ENCODE results near the gene SLC22A25. TPM values are rescaled to one million over a fixed set of nuclear protein-coding genes. Genes with fewer than 3 reads are reported as not detected.
A peak's percentile ranks its signal among the peaks of the same experiment; 100 is the strongest.
"Not testable (repeated sequence)": the region's sequence is repeated elsewhere in the genome, so short reads cannot be mapped to it uniquely, and the experiment has no call there.

The SLC22A25 gene
- total RNA-seq, 2 experiments from 2014 or later = not detected

DNA sequence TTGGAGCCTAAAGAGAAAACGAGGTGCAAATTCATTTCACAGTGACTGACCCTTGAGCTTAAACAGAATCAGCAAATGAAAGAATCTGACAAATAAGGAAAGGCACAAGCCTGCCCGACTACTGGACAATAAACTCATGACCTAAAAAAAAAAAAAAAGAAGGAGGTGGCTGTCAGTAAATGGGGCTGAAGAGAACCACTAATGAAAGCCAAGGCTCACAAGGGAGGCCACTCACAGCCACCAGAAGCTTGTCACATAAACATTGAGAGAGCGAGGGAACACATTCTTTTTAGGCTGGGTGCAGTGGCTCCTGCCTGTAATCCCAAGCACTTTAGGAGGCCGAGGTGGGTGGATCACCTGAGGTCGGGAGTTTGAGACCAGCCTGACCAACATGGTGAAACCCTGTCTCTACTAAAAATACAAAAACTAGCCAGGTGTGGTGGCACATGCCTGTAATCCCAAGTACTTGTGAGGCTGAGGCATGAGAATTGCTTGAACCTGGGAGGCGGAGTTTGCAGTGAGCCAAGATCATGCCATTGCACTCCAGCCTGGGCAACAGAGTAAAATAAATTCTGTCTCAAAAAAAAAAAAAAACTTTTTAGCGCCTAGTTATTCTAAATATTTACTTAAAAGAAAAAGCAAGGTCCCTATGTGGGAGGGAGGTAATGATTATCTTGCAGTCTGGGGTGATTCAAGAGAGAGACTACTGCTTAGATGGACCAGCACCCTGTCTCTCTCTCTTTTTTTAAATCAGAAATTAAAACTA is 4.0 kb upstream of the SLC22A25 start:
- H3K27ac Mint-ChIP-seq; ATAC-seq; H3K4me1 Mint-ChIP-seq; H3K36me3 Mint-ChIP-seq (ENCODE audit: low read depth); intact Hi-C loops (cut with DNase I, micrococcal nuclease); H3K4me3 Mint-ChIP-seq; H3K9me3 Mint-ChIP-seq (ENCODE audit: low read depth); DNase-seq; POLR2A ChIA-PET: not testable (repeated sequence)
- CTCF ChIA-PET = interaction anchor here (0.7 kb wide), 1 partner anchor 329 kb away, joined by 3 read pairs; no protein-coding TSS in a partner anchor
- peaks cover 17% of the 10 kb centered on the region for H3K27me3 Mint-ChIP-seq

GRCh38 chr11:63246045-63246444 is 2.6 kb upstream of the SLC22A25 start:
- ChIA-PET POLR2A (no interaction called here), CTCF (no interaction called here)
- no peaks in the 10 kb centered on the region for H3K9me3 Mint-ChIP-seq (ENCODE audit: low read depth)
- no peaks in the 10 kb centered on the region for H3K36me3 Mint-ChIP-seq (ENCODE audit: low read depth)
- peaks cover 17% of the 10 kb centered on the region for H3K27me3 Mint-ChIP-seq
- intact Hi-C loops (cut with DNase I, micrococcal nuclease) = no loop called here
- H3K4me3 Mint-ChIP-seq = no peak overlapping the region
- no peak for ATAC-seq
- H3K4me1 Mint-ChIP-seq = peaks cover 15% of the 10 kb centered on the region
- H3K27ac Mint-ChIP-seq = no peak overlapping the region
- no peak for DNase-seq

DNA sequence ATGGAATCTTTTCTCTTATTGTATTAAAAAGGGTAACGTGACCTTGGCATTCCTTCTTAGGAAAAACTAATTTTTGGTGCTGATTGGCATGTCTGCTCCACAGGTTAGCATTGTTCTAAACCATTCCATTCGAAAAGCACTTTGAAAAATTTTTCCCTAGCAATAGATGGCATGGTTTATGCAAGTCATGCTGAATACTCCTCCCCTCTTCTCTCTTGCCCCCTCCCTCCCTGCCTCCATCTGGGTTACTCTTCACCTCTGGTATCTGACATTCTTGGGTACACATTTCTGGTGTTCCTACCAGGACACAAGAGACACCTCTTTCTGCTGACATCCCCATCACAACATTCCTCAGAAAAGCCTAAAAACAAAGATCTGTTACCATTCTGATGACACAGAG is 1.5 kb upstream of the SLC22A25 start:
- no peak for DNase-seq
- Mint-ChIP-seq H3K27ac (no peak overlapping the region), H3K9me3 (ENCODE audit: low read depth) (no peaks in the 10 kb centered on the region), H3K4me3 (no peak overlapping the region), H3K27me3 (peaks cover 17% of the 10 kb centered on the region), H3K36me3 (ENCODE audit: low read depth) (no peaks in the 10 kb centered on the region), H3K4me1 (peaks cover 15% of the 10 kb centered on the region)
- intact Hi-C loops (cut with DNase I, micrococcal nuclease) = no loop called here
- POLR2A ChIA-PET = no interaction called here
- CTCF ChIA-PET = no interaction called here
- ATAC-seq = no peak

DNA sequence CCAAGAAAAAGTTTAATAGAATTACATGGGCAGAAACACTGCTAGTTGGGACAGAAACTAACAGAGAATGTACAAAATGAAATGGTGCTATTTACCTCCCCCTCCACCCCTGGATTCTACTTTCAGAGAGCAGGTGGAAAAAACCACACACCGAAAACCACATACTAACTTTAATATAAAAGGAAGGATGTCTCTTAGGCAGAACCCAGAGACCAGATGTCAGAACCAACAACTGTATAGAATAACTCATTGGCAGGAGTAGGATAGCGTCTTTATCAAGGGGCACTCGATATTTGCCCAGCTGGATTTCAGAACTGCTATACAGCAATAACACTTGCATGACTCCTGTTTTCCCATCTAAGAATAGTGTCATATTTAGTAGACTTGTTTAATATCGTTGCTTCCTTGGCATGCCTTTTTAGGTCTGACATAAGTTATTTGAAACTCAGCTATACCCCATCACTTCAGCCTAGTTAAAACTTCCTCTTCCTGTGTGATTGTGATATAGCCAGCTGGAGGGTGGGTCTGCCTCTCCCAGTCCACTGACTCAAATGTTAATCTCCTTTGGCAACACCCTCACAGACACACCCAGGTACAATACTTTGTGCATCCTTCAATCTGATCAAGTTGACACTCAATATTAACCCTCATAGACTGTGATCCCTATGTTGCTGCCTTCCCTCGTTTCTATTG is 1.2 kb downstream of the SLC22A25 start:
- Mint-ChIP-seq H3K4me3 (no peak overlapping the region), H3K27ac (no peak overlapping the region), H3K36me3 (ENCODE audit: low read depth) (no peaks in the 10 kb centered on the region), H3K27me3 (peaks cover 12% of the 10 kb centered on the region), H3K9me3 (ENCODE audit: low read depth) (no peaks in the 10 kb centered on the region), H3K4me1 (peaks cover 15% of the 10 kb centered on the region)
- intact Hi-C loops (cut with DNase I, micrococcal nuclease) = no loop called here
- peak; percentile 36 for ATAC-seq
- no peak for DNase-seq
- POLR2A ChIA-PET = no interaction called here
- CTCF ChIA-PET = no interaction called here

DNA sequence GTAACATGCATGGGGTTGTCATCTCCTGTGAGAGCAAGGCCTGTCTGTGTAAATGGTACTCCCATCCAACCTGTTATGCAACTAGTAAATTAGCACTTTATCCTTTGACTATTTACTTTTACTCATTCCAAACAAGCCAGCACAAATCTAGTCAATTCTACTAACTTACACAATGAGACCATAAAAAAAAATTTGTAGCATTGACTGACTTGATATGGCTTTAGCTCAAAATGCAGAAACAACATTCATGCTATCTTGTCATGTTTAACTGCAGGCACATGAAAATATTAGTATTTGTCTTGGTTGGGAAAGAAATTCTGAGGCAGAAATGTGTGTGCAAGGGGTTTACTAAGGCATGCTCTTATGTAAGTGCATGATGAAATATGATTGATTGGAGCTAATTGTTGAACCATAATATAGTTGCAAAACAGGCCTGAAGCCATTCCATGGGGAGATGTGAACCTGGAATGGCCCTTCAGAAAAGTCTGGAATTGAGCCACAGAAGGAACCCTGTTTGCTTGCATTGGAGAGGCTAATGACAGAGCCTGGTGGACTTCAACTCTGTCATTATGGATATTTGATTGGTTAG is 2.5 kb downstream of the SLC22A25 start:
- Mint-ChIP-seq H3K9me3 (ENCODE audit: low read depth) (no peaks in the 10 kb centered on the region), H3K27me3 (peaks cover 9% of the 10 kb centered on the region), H3K4me1 (peaks cover 15% of the 10 kb centered on the region), H3K4me3 (no peak overlapping the region), H3K27ac (no peak overlapping the region), H3K36me3 (ENCODE audit: low read depth) (no peaks in the 10 kb centered on the region)
- ChIA-PET CTCF (no interaction called here), POLR2A (no interaction called here)
- DNase-seq (no peak), ATAC-seq (no peak)
- intact Hi-C loops (cut with DNase I, micrococcal nuclease) = no loop called here

GRCh38 chr11:63240098-63240497 is 3.3 kb downstream of the SLC22A25 start:
- peaks cover 11% of the 10 kb centered on the region for H3K27me3 Mint-ChIP-seq
- no peaks in the 10 kb centered on the region for H3K36me3 Mint-ChIP-seq (ENCODE audit: low read depth)
- H3K4me1 Mint-ChIP-seq = peaks cover 15% of the 10 kb centered on the region
- no peak overlapping the region for H3K27ac Mint-ChIP-seq
- intact Hi-C loops (cut with DNase I, micrococcal nuclease) = no loop called here
- ChIA-PET POLR2A (no interaction called here), CTCF (interaction anchor here (1.0 kb wide), 1 partner anchor 27 kb away, joined by 3 read pairs; no protein-coding TSS in a partner anchor)
- DNase-seq = no peak
- ATAC-seq = no peak
- H3K4me3 Mint-ChIP-seq = no peak overlapping the region
- H3K9me3 Mint-ChIP-seq (ENCODE audit: low read depth) = no peaks in the 10 kb centered on the region

DNA sequence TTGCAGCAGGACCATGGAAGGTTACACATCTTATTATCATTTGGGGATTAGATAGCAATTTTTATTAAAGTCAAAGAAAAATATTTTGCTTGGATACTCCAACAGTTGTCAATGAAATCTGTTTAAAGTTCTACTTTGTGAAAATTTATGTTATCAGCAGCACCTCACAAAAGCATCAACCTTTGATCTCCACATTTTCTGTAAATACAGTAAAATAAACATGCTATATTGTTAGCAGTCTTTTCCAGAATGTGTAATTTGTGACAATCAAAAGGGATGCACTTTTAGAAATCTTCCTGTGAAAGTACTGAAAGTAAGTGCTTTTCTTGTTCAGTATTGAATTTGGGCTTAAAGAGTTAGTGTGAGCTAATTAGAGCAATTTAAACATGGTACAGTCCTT is 4.1 kb downstream of the SLC22A25 start:
- POLR2A ChIA-PET = no interaction called here
- DNase-seq = no peak

DNA sequence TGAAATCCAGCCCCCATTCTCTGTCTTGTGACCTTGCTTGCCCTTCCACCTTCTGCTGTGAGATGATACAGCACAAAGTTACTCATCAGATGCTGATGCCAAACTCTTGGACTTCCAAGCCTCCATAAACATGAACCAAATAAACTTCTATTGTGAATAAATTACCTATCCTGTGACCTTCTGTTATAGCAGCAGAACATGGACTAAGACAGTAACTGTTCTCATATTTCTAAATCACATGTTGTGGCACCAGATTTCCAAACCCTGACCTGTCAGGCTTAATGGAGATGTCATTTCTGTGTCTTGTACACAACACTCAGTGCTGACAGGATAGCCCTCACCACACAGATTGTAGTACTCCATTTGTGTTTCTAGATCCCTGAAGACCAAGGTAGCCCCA is 6.0 kb downstream of the SLC22A25 start:
- H3K27me3 Mint-ChIP-seq = peaks cover 8% of the 10 kb centered on the region
- ATAC-seq (no peak), DNase-seq (no peak)
- intact Hi-C loops (cut with DNase I, micrococcal nuclease) = no loop called here
- H3K9me3 Mint-ChIP-seq (ENCODE audit: low read depth) = no peaks in the 10 kb centered on the region
- ChIA-PET CTCF (no interaction called here), POLR2A (no interaction called here)
- H3K27ac Mint-ChIP-seq = no peak overlapping the region
- H3K4me1 Mint-ChIP-seq = peaks cover 10% of the 10 kb centered on the region
- no peaks in the 10 kb centered on the region for H3K36me3 Mint-ChIP-seq (ENCODE audit: low read depth)
- no peak overlapping the region for H3K4me3 Mint-ChIP-seq

More for the DNA sequence above, 4.1 kb downstream of the SLC22A25 start:
- no peaks in the 10 kb centered on the region for H3K36me3 Mint-ChIP-seq (ENCODE audit: low read depth)
- H3K9me3 Mint-ChIP-seq (ENCODE audit: low read depth) = no peaks in the 10 kb centered on the region
- peaks cover 6% of the 10 kb centered on the region for H3K27me3 Mint-ChIP-seq
- intact Hi-C loops (cut with DNase I, micrococcal nuclease) = no loop called here
- ATAC-seq = no peak
- H3K4me1 Mint-ChIP-seq = peaks cover 15% of the 10 kb centered on the region
- H3K4me3 Mint-ChIP-seq = no peak overlapping the region
- H3K27ac Mint-ChIP-seq = no peak overlapping the region
- CTCF ChIA-PET = no interaction called here

DNA sequence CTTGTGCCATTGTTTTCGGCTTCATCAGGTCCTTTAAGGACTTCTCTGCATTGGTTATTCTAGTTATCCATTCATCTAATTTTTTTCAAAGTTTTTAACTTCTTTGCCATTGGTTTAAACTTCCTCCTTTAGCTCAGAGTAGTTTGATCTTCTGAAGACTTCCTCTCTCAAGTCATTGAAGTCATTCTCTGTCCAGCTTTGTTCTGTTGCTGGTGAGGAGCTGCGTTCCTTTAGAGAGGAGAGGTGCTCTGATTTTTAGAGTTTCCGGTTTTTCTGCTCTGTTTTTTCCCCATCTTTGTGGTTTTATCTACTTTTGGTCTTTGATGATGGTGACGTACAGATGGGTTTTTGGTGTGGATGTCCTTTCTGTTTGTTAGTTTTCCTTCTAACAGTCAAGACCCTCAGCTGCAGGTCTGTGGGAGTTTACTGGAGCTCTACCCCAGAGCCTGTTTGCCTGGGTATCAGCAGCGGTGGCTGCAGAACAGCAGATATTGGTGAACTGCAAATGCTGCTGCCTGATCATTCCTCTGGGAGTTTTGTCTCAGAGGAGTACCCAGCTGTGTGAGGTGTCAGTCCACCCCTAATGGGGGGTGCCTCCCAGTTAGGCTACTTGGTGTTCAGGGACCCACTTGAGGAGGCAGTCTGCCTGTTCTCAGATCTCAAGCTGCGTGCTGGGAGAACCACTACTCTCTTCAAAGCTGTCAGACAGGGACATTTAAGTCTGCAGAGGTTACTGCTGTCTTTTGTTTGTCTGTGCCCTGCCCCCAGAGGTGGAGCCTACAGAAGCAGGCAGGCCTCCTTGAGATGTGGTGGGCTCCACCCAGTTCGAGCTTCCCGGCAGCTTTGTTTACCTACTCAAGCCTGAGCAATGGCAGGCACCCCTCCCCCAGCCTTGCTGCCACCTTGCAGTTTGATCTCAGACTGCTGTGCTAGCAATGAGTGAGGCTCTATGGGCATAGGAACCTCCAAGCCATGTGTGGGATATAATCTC is 7.6 kb downstream of the SLC22A25 start:
- intact Hi-C loops (cut with DNase I, micrococcal nuclease); H3K4me3 Mint-ChIP-seq; H3K4me1 Mint-ChIP-seq; ATAC-seq; DNase-seq; H3K36me3 Mint-ChIP-seq (ENCODE audit: low read depth); H3K9me3 Mint-ChIP-seq (ENCODE audit: low read depth); POLR2A ChIA-PET; H3K27ac Mint-ChIP-seq; CTCF ChIA-PET: not testable (repeated sequence)
- H3K27me3 Mint-ChIP-seq = peaks cover 11% of the 10 kb centered on the region

DNA sequence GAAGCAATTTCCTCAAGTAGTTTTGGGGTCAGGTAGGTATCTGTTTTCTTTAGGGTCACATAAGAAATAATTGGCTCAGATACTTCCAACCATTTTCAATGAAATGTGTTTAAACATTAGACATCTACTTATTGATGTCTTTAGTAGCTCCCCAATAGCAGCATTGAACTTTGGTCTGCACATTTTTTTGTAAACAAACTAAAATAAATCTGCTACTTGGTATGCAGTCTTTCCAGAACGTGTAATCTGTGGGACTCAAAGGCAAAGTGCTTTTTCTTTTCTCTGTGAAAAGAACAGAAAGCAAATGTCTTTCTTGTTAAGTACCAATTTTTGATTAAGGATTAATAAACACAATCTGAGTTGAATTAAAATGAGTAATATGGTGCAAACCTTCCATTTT is 13.6 kb downstream of the SLC22A25 start:
- H3K4me3 Mint-ChIP-seq = no peak overlapping the region
- no peaks in the 10 kb centered on the region for H3K36me3 Mint-ChIP-seq (ENCODE audit: low read depth)
- intact Hi-C loops (cut with DNase I, micrococcal nuclease) = no loop called here
- no peaks in the 10 kb centered on the region for H3K9me3 Mint-ChIP-seq (ENCODE audit: low read depth)
- H3K27ac Mint-ChIP-seq = no peak overlapping the region
- no peaks in the 10 kb centered on the region for H3K4me1 Mint-ChIP-seq
- no peak for ATAC-seq
- peaks cover 12% of the 10 kb centered on the region for H3K27me3 Mint-ChIP-seq
- DNase-seq = no peak
- CTCF ChIA-PET = no interaction called here
- POLR2A ChIA-PET = no interaction called here

DNA sequence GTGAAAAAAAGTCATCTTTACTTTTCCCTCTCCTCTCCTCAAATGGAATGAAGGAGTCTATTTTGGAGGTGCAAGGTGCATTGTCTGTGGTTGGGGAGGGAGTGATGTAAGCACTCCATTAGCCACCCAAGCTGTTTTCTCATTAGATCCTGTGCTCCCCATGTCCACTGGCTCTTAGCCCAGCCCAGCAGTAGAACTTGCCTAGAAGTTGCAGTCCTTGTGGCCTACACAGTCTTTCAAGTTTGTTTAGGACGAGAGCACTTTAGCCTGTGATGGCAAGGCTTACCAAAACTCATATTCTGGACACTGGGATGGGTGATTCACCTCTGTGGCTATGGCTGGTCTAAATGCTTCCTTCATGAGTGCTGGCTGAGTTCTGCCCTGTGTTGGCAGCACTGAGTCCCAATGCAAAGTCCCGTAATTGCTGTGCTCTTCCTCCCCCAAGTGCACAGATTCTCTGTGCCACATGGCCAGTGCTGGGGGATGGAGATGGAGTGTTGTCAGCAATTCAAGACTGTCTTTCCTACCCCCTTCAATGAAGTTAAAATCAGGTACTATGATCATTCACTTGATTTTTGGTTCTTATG is 15.8 kb downstream of the SLC22A25 start:
- POLR2A ChIA-PET = no interaction called here

More for the DNA sequence above, 15.8 kb downstream of the SLC22A25 start:
- Mint-ChIP-seq H3K4me1 (no peaks in the 10 kb centered on the region), H3K4me3 (no peak overlapping the region), H3K27ac (no peak overlapping the region), H3K36me3 (ENCODE audit: low read depth) (no peaks in the 10 kb centered on the region), H3K27me3 (peaks cover 16% of the 10 kb centered on the region), H3K9me3 (ENCODE audit: low read depth) (no peaks in the 10 kb centered on the region)
- DNase-seq (no peak), ATAC-seq (no peak)
- CTCF ChIA-PET = interaction anchor here (0.7 kb wide), 1 partner anchor 194 kb away, joined by 4 read pairs; no protein-coding TSS in a partner anchor
- intact Hi-C loops (cut with DNase I, micrococcal nuclease) = no loop called here

Data from activated CD4-positive, alpha-beta T cell treated with anti-CD3 and anti-CD28 coated beads for 36 hours (primary cell).